HG03469 (cell line): ENCODE results near the gene TP53I11.

Experiments
- ATAC-seq: cut with Tn5 transposase; IDR thresholded peaks from one replicate; pipeline ENCODE4 v1.9.1; 2021; ENCODE audit warnings: mild to moderate bottlenecking, moderate library complexity, moderate number of reproducible peaks; ENCODE audit not compliant: unreplicated experiment

TP53I11 gene

DNA sequence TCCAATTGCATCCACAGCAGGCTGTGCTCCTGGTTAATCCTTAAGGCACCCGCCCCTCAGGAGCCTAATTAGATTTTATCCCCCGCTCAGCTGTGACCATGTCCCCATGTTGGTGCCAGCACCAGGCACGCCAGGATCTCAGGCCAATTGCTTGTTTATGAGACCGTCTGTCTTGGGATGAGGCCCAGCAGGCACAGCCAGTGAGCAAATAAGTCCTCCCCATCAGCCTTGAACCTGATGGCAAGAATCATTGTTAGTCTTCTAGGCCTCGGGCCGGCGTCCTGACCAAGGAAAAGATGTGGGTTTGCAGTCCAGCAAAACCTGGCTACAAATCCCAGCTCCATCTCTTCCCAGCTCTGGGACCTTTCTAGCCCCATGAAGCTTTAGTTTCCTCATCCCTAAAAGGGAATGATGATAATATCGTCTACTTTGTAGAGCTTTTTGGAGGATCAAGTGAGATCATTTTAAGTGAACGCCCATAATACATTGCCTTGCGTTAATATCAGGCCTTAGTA is 57.3 kb downstream of the TP53I11 start:
- ATAC-seq: no peak

DNA sequence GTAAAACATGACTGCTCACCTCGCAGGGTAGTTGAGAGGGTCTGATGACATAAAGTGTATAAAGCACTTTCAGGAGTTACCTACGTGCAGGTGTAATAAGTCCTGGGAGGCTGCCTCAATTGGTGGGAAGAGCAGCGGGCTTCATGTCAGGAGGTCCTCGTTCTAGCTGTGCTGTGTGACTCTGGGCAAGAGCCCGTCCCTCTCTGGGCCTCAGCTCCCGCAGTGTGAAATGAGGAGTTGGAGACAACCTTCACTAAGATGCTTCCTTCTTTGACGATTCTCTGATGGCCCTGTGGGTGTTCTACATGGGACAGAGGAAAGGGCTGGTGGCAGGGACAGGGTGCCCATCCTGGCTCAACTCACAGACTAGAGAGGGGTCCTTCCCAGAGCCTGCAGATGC is 57.8 kb downstream of the TP53I11 start:
- ATAC-seq: no peak

DNA sequence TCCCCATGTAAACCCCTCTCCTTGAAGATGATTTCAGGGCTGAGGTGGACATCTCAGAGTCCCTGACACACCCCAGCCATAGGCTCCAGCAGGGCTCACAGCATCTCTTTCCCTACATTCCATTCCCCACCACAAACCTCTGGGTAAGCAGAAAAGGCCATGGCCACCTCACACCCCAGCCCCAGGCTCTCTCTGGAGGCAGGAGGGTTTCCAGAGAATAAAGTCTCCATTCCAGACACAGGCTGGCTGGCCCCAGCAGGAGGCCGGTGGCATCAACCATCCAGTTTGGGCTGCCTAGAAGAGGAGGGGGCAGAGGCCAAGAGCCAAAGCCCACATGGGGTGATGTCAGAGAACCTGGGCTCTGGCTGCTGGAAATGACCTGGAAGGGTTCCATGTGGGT is 61.4 kb downstream of the TP53I11 start:
- no peak for ATAC-seq

DNA sequence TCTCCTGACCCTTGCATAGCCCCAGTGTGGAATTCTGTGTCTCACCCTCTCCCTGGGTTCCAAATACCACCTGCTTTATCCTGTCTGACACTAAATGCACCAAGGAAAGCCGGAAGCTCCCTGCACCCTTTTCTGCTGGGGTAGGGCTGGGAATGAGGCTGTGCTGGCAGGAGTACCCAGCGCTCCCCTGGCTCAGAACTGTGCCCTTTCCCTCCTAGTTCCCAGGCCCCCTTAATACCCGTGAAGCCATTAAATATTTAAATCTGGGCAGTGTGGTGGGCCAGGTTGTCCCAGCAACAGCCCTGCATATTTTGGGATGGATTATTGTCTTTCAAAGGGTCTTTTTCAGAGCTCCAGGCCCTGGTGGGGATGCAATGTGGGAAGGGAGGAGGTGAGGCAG is 63.0 kb downstream of the TP53I11 start:
- no peak for ATAC-seq

DNA sequence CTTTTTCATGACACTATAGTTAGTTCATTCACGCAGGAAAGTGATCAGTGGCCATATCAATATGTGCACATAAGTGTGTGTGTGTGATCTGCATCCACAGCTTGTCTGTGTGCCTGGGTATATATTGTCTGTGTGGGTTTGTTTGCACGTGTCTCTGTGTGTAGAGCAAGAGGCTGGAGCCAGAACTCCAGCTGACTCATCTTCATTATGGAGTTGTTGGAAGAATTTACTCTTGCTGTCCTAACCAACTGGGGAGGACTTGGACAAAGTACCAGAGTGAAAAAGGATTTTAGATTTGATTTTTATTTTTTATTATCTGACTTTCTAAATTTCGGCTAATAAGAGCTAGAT is 63.9 kb downstream of the TP53I11 start:
- ATAC-seq: no peak

DNA sequence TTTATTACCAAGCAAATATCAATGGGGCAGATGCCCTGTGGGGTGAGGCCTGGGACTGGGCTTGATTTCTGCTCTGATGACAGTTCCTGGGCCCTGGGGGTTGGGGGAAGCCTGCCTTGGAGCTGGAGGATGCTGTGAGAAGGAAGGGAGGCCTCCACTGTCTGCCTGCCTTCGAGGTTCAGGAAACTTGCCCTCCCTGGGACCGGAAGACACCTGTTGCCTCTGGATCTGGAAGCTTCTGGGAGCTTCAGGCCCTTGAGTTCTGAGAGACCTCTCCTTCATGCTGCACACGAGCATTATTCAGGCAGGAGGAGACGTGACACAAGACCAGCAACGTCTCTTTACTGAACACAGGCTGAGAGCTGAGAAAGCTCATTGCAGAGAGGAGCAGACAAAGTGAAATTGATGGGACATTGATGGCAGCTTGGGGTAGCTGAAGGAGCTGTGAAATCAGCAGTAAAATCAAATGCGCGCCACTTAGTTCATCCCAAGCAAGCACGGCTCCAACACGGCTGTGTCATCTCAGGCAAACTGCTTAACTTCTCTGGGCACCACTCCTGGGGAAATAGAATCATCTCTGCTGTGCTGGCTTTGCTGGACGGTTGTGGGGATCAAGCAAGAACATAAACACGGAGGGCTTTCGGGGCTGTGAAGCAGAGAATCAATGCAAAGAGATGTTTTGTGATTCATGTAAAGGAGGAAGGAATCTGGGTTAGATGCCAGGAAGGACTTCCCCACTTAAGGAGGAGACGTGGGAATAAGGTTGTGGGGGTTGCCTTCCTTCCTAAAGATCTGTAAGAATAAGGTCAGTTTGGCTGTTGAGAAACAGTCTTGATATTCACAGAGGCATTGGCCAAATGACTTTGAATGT is 64.5 kb downstream of the TP53I11 start:
- no peak for ATAC-seq

DNA sequence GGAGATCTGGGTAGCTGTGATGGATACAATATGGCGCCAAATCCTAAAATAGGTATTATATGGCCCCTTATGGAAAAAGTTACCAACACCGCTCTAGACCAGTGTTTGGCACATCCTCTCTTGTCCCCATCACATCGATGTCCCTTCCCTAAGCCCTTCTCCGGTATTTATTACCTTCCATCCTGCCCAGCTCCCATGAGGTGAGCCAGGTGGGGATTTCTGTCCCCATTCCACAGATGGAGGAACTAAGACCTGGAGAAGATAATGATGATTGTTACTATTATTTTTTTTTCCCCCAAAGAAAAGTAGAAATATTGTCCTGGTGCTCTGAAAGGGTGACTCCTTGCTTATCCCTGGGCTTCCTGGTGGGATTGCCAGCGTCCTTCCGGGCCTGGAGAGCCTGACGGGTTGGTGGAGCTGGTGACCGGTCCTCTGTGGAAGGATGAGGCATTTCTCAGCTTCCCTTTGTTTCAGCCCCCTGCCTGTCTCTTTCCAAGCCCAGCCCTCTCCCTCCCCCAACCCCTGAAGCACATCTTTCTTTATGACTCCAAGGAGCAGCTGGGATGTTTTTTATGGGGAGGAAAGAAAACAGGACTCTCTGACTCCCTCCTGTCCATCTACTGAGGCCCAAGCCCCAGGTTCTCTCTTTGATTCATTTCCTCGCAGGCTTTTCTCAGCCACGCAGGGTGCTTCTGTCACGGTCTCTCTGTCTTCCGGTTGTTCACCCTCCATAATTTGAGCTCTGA is 65.4 kb downstream of the TP53I11 start:
- ATAC-seq: no peak

DNA sequence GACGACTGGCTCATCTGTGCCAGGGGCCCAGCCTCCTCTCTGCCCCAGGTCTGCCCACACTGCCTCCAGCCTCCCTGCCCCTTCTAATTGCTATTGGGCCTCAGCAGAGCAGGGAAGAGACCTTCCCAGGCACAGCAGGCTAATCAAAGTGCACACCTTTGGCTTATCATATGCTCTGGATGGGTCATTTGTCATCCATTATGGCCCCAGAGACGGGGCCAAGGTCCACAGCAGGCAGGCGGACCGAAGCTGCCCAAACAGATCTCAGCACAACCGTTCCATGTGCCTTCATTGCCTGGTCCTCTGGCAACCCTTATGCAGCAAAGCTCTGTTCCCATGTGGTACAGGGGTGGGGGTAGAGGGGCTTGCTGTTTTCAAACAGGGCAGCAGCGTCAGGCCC is 66.6 kb downstream of the TP53I11 start:
- no peak for ATAC-seq

DNA sequence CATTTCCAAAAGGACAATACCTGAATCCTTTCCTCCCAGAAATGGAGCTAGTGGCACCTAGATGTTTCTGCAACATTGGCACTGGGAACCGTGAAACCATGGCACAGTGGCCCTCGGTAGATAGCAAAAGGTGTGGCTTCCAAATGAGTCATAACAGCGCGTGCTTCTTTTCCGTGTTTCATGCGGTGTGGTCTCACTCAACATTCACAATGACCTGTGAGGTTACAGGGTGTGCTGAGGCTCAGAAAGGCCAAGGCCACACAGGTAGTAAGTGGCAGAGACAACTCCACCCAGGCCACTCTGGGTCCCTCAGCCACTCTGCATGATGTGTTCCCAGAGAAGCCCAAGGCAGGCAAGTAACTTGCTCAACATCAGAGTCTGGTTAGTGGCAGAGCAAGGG is 67.4 kb downstream of the TP53I11 start:
- ATAC-seq: no peak
